Endodermal cell (in vitro differentiated cells): ENCODE measurements around the gene SPOCK1. TPM values are rescaled to one million over a fixed set of nuclear protein-coding genes. Genes with fewer than 3 reads are reported as not detected.

Experiments used
- DNase-seq: peaks from one replicate; pipeline ENCODE4 v3.0.0-alpha.2; 2017
- H3K27ac ChIP-seq: 2 replicates; pipeline ENCODE4 v1.5.1; 2013; ENCODE audit warnings: mild to moderate bottlenecking, low read depth, low read length, moderate library complexity
- H3K27me3 ChIP-seq: 2 replicates; pipeline ENCODE4 v1.6.1; 2013; ENCODE audit warnings: mild to moderate bottlenecking, low read length, moderate library complexity; ENCODE audit not compliant: insufficient read depth, control insufficient read depth, poor library complexity, severe bottlenecking
- H3K36me3 ChIP-seq: 2 replicates; pipeline ENCODE4 v1.7.0; 2013; ENCODE audit warnings: mild to moderate bottlenecking, low read length, moderate library complexity; ENCODE audit not compliant: control insufficient read depth, insufficient read depth
- H3K4me1 ChIP-seq: one replicate; pipeline ENCODE4 v1.7.0; 2013; ENCODE audit warnings: low read length; ENCODE audit not compliant: control insufficient read depth, insufficient read depth
- H3K4me3 ChIP-seq: 2 replicates; pipeline ENCODE4 v1.5.1; 2013; ENCODE audit warnings: mild to moderate bottlenecking, low read length, moderate library complexity
- H3K9ac ChIP-seq: 2 replicates; pipeline ENCODE4 v1.6.1; 2013; ENCODE audit warnings: mild to moderate bottlenecking, low read length, moderate library complexity; ENCODE audit not compliant: poor library complexity, severe bottlenecking; ENCODE audit errors: extremely low read depth
- H3K9me3 ChIP-seq: 2 replicates; pipeline ENCODE4 v1.6.1; 2013; ENCODE audit warnings: mild to moderate bottlenecking, low read length, moderate library complexity; ENCODE audit not compliant: control insufficient read depth
- H3K27ac Mint-ChIP-seq: 2 replicates; pipeline ENCODE4 v1.8.0; 2020; ENCODE audit warnings: mixed read lengths
- H3K27me3 Mint-ChIP-seq: 2 replicates; pipeline ENCODE4 v1.8.0; 2021; ENCODE audit warnings: mild to moderate bottlenecking, mixed read lengths; ENCODE audit not compliant: insufficient read depth
- H3K36me3 Mint-ChIP-seq: 2 replicates; pipeline ENCODE4 v1.8.0; 2020; ENCODE audit warnings: low read depth, mixed read lengths
- H3K4me1 Mint-ChIP-seq: 2 replicates; pipeline ENCODE4 v1.8.0; 2020; ENCODE audit warnings: mixed read lengths
- H3K4me3 Mint-ChIP-seq: 2 replicates; pipeline ENCODE4 v1.8.0; 2020; ENCODE audit warnings: mild to moderate bottlenecking, moderate library complexity, mixed read lengths
- H3K9me3 Mint-ChIP-seq: 2 replicates; pipeline ENCODE4 v1.8.0; 2020; ENCODE audit warnings: mild to moderate bottlenecking, mixed read lengths
- WGBS, 2 experiments: methylation state at CpG; one replicate each; pipeline versions ENCODE4 v1.1.5 to v1.1.7; 2013; ENCODE audit warnings: missing lambda C conversion rate in 2 of 2, mixed read lengths in 1 of 2; ENCODE audit not compliant: insufficient coverage in 1 of 2, insufficient read length in 1 of 2; 5-methylcytosine and 5-hydroxymethylcytosine counted together
- total RNA-seq, 2 donors: library from RNA; stranded (reverse); fragmentation: NEBNext Ultra II Directional in 1 of 2; extraction: Animal tissue kit (Norgen Biotek cat#: 25700) in 1 of 2; gene quantifications; 2 replicates in 1 of 2; 3 replicates in 1 of 2; pipeline ENCODE4 v1.2.1, GENCODE V29; 2021
- TF ChIP-seq, protein P1 (sequence below): fragments of 200-600 bp; sonication (generic); conservative IDR thresholded peaks from 2 replicates; pipeline ENCODE4 v1.5.0; 2021; ENCODE audit warnings: antibody characterized with exemption, mild to moderate bottlenecking

Gene SPOCK1
- total RNA-seq, 2 donors from 2014 or later = 25.8 to 39.8 TPM

- Mint-ChIP-seq H3K27me3 (peaks cover 5% of the 10 kb centered on the region), H3K4me1 (no peaks in the 10 kb centered on the region), H3K27ac (no peak overlapping the region), H3K36me3 (no peaks in the 10 kb centered on the region), H3K9me3 (no peaks in the 10 kb centered on the region), H3K4me3 (no peak overlapping the region)
- H3K27ac ChIP-seq = no peak overlapping the region
- no peak for DNase-seq
- WGBS, 2 experiments = 44% methylated on average over 2 of the region's 2 CpGs; no CpG with 5 or more reads in 1 of the 2 experiments
- H3K4me3 ChIP-seq = no peak overlapping the region
- H3K9me3 ChIP-seq = no peaks in the 10 kb centered on the region
- H3K4me1 ChIP-seq = no peaks in the 10 kb centered on the region
- no peak overlapping the region for H3K9ac ChIP-seq
- H3K36me3 ChIP-seq = no peaks in the 10 kb centered on the region
- H3K27me3 ChIP-seq = peaks cover 32% of the 10 kb centered on the region
- TF ChIP-seq, protein P1, sequence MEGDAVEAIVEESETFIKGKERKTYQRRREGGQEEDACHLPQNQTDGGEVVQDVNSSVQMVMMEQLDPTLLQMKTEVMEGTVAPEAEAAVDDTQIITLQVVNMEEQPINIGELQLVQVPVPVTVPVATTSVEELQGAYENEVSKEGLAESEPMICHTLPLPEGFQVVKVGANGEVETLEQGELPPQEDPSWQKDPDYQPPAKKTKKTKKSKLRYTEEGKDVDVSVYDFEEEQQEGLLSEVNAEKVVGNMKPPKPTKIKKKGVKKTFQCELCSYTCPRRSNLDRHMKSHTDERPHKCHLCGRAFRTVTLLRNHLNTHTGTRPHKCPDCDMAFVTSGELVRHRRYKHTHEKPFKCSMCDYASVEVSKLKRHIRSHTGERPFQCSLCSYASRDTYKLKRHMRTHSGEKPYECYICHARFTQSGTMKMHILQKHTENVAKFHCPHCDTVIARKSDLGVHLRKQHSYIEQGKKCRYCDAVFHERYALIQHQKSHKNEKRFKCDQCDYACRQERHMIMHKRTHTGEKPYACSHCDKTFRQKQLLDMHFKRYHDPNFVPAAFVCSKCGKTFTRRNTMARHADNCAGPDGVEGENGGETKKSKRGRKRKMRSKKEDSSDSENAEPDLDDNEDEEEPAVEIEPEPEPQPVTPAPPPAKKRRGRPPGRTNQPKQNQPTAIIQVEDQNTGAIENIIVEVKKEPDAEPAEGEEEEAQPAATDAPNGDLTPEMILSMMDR = no peak
Measured at GRCh38 chr5:137431051-137431450, 68.1 kb downstream of the SPOCK1 start.

DNA sequence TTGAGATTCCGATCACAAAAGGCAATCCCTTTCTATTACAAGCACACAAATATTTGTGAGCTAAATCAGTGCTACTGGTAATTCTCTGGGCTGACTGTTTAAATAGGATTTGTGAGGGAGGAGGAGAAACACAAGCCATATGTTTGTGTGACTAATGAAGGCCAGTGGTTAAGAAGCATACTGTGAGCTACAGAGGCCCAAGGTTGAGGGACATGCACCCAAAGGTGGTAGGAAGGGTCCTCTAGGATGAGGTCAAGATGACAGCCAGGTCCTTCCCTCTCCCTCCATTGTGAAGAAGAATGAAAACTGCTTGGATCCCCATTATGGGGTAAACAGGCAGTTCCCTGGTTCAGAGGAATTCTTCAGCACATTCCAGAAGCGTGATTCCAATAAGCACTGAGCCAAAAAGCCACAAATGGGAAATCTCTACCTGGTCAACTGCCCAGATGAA is 83.9 kb downstream of the SPOCK1 start:
- no peaks in the 10 kb centered on the region for H3K27me3 ChIP-seq
- H3K4me3 ChIP-seq = no peak overlapping the region
- H3K36me3 ChIP-seq = no peaks in the 10 kb centered on the region
- no peak overlapping the region for H3K27ac ChIP-seq
- Mint-ChIP-seq H3K4me1 (no peaks in the 10 kb centered on the region), H3K4me3 (no peak overlapping the region), H3K9me3 (peaks cover 15% of the 10 kb centered on the region), H3K27me3 (peaks cover 5% of the 10 kb centered on the region), H3K36me3 (no peaks in the 10 kb centered on the region), H3K27ac (no peak overlapping the region)
- WGBS, 2 experiments = 87 to 100% methylated on average over 1 to 2 of the region's 2 CpGs
- no peak overlapping the region for H3K9ac ChIP-seq
- TF ChIP-seq, protein P1 = no peak
- DNase-seq = no peak
- H3K4me1 ChIP-seq = no peaks in the 10 kb centered on the region
- no peaks in the 10 kb centered on the region for H3K9me3 ChIP-seq

DNA sequence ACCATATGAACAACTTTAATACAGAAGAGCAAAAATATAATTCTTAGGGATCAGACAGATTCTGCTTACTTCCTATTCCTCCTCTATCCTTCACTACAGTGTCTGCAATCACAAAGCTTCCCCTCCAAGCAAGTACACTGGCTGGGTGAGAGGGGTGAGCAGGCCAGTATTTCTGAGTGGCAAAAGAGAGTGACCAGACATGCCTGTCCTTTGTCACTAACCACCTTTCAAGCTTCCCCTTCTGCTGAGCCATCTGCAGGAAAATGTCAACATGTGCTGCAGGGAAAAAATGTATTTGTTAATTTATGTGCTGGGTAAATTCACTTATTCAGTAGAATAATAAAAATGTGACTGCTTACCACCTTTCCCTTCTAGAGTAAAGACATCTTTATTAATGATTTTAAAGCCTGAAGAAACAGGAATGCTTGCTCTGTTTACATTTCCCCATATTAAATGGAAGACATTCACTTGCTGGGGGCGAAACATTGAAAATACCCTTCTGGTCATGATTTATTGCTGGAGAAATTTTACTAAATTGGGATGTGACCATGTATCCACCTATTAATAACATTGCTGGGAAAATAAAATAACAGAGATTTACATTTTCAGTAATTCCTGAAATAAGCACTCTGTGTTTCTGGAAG is 84.9 kb downstream of the SPOCK1 start:
- Mint-ChIP-seq H3K36me3 (no peaks in the 10 kb centered on the region), H3K4me3 (no peak overlapping the region), H3K9me3 (peaks cover 7% of the 10 kb centered on the region), H3K4me1 (no peaks in the 10 kb centered on the region), H3K27ac (no peak overlapping the region), H3K27me3 (no peaks in the 10 kb centered on the region)
- no peak for DNase-seq
- no peaks in the 10 kb centered on the region for H3K36me3 ChIP-seq
- no peaks in the 10 kb centered on the region for H3K27me3 ChIP-seq
- H3K9ac ChIP-seq = no peak overlapping the region
- no peaks in the 10 kb centered on the region for H3K4me1 ChIP-seq
- no peak overlapping the region for H3K4me3 ChIP-seq
- TF ChIP-seq, protein P1 = no peak
- no peaks in the 10 kb centered on the region for H3K9me3 ChIP-seq
- WGBS, 2 experiments = 86% methylated on average over 1 of the region's 1 CpG; no CpG with 5 or more reads in 1 of the 2 experiments
- no peak overlapping the region for H3K27ac ChIP-seq
